ENCODE data around the gene PRKRIP1.
"Not testable (repeated sequence)": the region's sequence is repeated elsewhere in the genome, so short reads cannot be mapped to it uniquely, and the experiment has no call there.

Gene PRKRIP1, protein sequence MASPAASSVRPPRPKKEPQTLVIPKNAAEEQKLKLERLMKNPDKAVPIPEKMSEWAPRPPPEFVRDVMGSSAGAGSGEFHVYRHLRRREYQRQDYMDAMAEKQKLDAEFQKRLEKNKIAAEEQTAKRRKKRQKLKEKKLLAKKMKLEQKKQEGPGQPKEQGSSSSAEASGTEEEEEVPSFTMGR

GRCh38 chr7:102395873-102396709, at the start of gene PRKRIP1:
TSS of gene PRKRIP1 (plus strand) at chr7:102396363. CDS start at chr7:102396412, 49 bp downstream.
- DNase-seq (ENCODE audit: low read depth): peak; percentile 65

DNA sequence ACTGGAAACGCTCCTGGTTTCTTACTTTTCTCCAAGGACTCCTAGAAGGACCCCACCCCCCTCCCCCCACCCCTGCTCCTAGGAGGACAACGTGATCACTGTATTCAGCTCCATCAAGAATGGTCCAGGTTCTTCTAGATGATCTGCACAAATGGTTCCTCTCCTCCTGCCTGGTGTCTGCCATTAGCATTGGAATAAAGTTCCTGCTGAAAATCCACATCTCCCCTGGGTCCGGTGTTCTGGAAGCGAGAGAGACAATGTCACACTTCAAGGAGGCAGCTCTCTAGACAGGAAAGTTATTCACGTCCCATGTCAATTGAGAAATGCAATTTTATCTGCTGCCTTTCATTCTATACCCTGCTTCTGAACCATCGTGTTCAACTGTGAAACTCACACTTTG, 49.2 kb upstream of the PRKRIP1 start:
- DNase-seq (ENCODE audit: low read depth): not testable (repeated sequence)

GRCh38 chr7:102356344-102356743, 39.8 kb upstream of the PRKRIP1 start, which contains the start of gene SPDYE6:
TSS of gene SPDYE6 (minus strand) at chr7:102356444. CDS start at chr7:102356023, 421 bp downstream.
- DNase-seq (ENCODE audit: low read depth): not testable (repeated sequence)

- DNase-seq (ENCODE audit: low read depth): peak; percentile 80
Observed at GRCh38 chr7:102363549-102364393, 32.4 kb upstream of the PRKRIP1 start.

DNA sequence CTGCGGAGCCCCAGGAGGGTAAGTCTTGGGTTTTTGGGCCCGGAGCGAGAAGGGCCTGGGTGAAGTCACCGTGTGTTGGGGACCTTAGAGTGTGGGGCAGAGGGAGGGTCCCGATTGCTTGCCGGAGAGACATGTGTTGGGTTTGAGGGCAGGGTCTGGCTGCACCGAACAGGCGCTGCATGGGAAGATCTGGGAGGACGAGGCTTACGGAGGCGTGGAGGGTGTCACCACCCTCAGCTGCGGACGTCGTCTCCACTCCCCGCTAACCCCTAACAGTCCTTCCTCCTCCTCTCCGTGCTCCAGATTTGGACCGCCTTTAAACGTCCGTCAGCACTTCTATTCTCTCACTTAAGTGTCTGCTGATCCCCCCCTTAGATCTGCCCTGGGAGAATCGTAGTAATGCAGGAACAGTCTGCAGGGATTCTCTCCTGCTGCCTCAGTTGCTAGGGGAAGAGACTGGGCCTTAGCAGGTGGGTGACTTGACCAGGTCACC, 31.7 kb upstream of the PRKRIP1 start:
- DNase-seq (ENCODE audit: low read depth): not testable (repeated sequence)

DNA sequence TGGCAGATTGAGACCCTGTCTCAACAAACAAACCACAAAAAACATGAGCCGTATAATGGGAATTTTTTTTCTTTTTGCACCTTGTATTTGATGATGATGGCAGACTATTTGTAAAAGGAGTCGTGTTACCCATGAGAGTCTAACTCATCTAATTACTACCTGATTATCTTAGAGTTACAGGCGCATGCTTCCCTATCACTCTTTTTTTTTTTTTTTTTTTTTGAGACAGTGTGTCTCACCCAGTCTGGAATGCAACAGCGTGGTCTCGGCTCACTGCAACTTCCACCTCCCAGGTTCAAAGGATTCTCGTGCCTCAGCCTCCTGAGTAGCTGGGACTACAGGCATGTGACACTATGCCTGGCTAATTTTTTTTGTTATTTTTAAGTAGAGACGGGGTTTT, 30.8 kb upstream of the PRKRIP1 start:
- DNase-seq (ENCODE audit: low read depth): not testable (repeated sequence)

DNA sequence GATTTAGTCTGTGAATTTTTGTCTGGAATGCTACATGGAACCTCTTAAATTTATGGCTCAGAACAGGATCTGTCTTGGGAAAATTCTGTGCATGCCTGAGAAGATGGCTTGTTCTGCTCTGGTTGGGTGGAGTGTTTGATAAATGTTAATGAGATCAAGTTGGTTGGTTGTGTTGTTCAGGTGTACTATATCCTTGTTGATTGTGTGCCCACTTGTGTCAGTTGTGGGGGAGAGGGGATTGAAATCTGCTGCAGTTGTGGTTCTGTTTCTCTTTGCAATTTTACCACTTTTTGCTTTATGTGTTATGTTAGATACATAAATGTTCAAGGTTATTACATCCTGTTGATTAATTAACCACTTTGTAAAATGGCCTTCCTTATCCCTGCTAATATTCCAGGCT, 26.1 kb upstream of the PRKRIP1 start:
- not testable (repeated sequence) for DNase-seq (ENCODE audit: low read depth)

DNA sequence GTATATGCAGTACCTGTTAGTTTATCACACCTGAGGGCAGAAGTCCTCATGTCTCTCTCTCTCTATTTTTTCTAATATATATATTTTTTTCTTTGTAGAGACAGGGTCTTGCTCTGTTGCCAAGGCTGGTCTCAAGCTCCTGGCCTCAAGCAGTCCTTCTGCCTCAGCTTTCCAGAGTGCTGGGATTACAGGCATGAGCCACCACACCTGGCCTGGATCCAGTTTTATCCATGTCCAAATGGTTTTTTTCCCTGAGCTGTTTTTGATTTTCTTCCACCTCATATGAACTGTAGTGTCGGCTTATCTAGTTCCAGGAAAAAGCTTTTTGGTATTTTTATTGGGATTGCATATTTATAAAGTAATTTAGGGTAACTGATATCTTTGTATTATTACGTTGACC, 23.4 kb upstream of the PRKRIP1 start:
- not testable (repeated sequence) for DNase-seq (ENCODE audit: low read depth)

DNA sequence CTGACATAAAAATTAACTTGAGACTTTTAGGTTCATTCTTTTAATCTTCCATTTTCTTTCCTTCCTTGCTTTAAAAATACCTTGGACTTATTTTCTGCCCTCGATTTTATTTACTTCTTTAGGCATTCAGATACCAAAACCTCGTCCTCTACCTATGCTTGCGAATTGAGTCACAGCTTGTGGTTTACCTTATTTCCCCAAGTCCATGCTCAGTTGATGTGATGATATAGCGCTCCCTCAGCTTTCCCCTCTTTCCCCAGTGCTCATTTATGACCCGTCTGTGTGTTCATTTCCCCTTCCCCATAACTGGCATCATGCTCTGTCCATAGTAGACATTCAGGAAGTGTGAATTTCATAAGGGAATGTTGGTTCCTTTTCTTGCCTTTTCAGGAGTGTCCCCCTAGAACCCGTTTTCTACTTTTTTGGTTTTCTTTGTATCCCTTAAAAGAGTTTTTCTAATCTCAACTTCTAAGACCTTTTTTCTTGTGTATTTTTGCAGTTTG, 19.1 kb upstream of the PRKRIP1 start:
- no peak for DNase-seq (ENCODE audit: low read depth)

GRCh38 chr7:102380837-102381236, 15.3 kb upstream of the PRKRIP1 start:
- not testable (repeated sequence) for DNase-seq (ENCODE audit: low read depth)

DNA sequence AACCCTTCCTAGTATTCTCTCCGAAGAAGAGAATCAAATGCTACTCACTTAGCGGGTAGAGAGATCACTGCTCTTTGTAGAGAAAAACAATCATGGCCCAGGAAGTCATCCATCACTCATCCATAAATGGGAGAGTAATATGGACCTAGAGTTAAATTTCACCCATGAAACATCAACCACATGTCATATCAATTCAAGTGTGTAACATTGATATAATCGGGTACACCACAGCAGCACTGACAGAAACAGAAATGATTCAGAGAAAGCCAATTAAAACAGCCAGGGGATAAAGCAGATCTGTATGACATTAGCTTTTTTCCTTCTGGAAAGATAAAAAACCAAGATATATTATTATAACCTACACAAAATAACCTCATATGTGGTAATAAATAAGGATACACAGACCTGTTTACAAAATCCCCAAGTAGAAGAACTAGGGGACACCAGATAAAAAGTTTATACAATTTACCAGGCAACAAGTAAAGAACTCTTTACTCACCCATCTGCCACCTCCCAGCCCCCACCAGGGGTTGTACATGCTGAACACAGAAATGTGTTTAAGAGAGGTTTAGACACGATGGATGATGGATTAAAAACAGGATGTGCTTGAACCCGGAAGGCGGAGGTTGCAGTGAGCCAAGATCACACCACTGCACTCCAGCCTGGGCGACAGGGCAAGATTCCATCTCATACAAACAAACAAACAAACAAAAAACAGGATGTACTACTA, 14.3 kb upstream of the PRKRIP1 start:
- DNase-seq (ENCODE audit: low read depth): not testable (repeated sequence)

DNA sequence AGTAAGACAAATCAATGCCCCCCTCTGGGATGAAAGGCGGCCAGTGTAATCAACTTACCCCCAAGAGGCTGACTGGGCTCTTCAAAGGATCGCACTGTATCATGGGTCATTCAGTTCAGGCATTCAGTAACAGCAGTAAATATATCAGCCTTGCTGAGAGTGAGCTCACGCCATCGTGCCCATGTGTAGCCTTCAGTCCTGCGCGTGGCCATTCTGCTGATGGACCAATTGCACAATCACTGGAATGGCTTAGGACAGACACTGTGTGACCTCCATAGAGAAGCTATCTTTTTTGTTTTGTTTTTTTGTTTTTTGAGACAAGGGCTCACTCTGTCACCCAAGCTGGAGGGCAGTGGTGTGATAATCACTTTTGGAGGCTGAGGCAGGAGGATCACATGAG, 9.1 kb upstream of the PRKRIP1 start:
- no peak for DNase-seq (ENCODE audit: low read depth)

- no peak for DNase-seq (ENCODE audit: low read depth)
Observed at GRCh38 chr7:102389810-102390209, 6.4 kb upstream of the PRKRIP1 start.

GRCh38 chr7:102390697-102391484, 5.3 kb upstream of the PRKRIP1 start:
- peak; percentile 33 for DNase-seq (ENCODE audit: low read depth)

- DNase-seq (ENCODE audit: low read depth): no peak
Observed at GRCh38 chr7:102392330-102392729, 3.8 kb upstream of the PRKRIP1 start.

GRCh38 chr7:102393467-102393866, 2.7 kb upstream of the PRKRIP1 start:
- DNase-seq (ENCODE audit: low read depth): no peak

GRCh38 chr7:102395592-102395872, 631 bp upstream of the PRKRIP1 start:
- no peak for DNase-seq (ENCODE audit: low read depth)

GRCh38 chr7:102396710-102397019, 502 bp downstream of the PRKRIP1 start:
- no peak for DNase-seq (ENCODE audit: low read depth)

DNA sequence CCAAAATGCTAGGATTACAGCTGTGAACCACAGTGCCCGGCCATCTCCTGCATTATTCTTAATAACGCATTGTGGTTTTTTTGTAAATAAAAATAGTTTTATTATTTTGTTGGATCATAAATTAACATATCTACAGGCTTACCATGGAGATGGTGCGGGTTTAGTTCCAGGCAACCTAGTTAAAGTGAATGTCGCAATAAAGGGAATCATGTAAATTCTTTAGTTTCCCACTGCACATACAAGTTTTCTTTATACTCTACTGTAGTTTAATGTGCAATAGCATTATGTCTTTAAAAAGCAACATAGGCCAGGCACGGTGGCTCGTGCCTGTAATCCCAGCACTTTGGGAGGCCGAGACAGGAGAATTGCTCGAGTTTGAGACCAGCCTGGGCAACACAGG, 2.4 kb downstream of the PRKRIP1 start:
- DNase-seq (ENCODE audit: low read depth): no peak

- DNase-seq (ENCODE audit: low read depth): no peak
Observed at GRCh38 chr7:102400360-102400759, 4.2 kb downstream of the PRKRIP1 start.

DNA sequence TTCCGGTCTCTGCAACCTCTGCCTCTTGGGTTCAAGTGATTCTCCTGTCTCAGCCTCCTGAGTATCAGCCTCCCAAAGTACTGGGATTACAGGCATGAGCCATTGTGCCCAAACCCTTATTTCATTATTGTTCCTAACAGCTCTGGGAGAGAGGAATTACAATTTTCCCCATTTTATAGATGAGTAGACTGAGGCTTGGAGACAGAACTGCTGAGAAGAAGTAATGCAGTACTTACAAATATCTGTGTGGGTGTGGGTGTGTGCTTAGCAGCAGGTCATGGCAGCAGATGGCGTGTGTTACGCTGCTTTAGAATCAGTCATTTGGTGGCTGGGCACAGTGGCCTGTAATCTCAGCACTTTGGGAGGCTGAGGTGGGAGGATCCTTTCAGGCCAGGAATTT, 7.4 kb downstream of the PRKRIP1 start:
- DNase-seq (ENCODE audit: low read depth): no peak

All from stimulated activated CD8-positive, alpha-beta memory T cell treated with anti-CD3 and anti-CD28 coated beads, Interleukin-7, amount 100 ng/mL, for 24 hours (primary cell).